Osteocyte (in vitro differentiated cells): Measurements from ENCODE around the gene CCL3. TPM values are rescaled to one million over a fixed set of nuclear protein-coding genes. Genes with fewer than 3 reads are reported as not detected.
"Not testable (repeated sequence)": the region's sequence is repeated elsewhere in the genome, so short reads cannot be mapped to it uniquely, and the experiment has no call there.

Experiments used
- DNase-seq: peaks from one replicate; pipeline ENCODE4 v3.0.0; 2021; ENCODE audit warnings: mixed read lengths; ENCODE audit not compliant: unreplicated experiment; ENCODE audit errors: extremely low spot score
- H3K27ac Mint-ChIP-seq: one replicate; pipeline ENCODE4 v1.8.0; 2021; ENCODE audit warnings: mild to moderate bottlenecking, mixed read lengths; ENCODE audit not compliant: unreplicated experiment
- H3K27me3 Mint-ChIP-seq: one replicate; pipeline ENCODE4 v1.8.0; 2021; ENCODE audit warnings: mixed read lengths; ENCODE audit not compliant: unreplicated experiment
- H3K36me3 Mint-ChIP-seq: one replicate; pipeline ENCODE4 v1.8.0; 2021; ENCODE audit warnings: mixed read lengths; ENCODE audit not compliant: unreplicated experiment
- H3K4me1 Mint-ChIP-seq: one replicate; pipeline ENCODE4 v1.8.0; 2021; ENCODE audit warnings: mixed read lengths; ENCODE audit not compliant: unreplicated experiment
- H3K4me3 Mint-ChIP-seq: one replicate; pipeline ENCODE4 v1.8.0; 2021; ENCODE audit warnings: mild to moderate bottlenecking, moderate library complexity, mixed read lengths; ENCODE audit not compliant: unreplicated experiment
- H3K9me3 Mint-ChIP-seq: one replicate; pipeline ENCODE4 v1.8.0; 2021; ENCODE audit warnings: mixed read lengths; ENCODE audit not compliant: unreplicated experiment
- total RNA-seq: library from RNA; stranded (reverse); gene quantifications from 2 replicates; pipeline ENCODE4 v1.2.1, GENCODE V29; 2021
- TF ChIP-seq, protein P1 (sequence below): fragments of 200-600 bp; sonication (generic); IDR thresholded peaks from 2 replicates; pipeline ENCODE4 v1.5.0; 2021; ENCODE audit warnings: antibody characterized with exemption, mild to moderate bottlenecking, moderate library complexity

CCL3 gene
- total RNA-seq, 1 donor from 2014 or later = not detected

- TF ChIP-seq, protein P1, sequence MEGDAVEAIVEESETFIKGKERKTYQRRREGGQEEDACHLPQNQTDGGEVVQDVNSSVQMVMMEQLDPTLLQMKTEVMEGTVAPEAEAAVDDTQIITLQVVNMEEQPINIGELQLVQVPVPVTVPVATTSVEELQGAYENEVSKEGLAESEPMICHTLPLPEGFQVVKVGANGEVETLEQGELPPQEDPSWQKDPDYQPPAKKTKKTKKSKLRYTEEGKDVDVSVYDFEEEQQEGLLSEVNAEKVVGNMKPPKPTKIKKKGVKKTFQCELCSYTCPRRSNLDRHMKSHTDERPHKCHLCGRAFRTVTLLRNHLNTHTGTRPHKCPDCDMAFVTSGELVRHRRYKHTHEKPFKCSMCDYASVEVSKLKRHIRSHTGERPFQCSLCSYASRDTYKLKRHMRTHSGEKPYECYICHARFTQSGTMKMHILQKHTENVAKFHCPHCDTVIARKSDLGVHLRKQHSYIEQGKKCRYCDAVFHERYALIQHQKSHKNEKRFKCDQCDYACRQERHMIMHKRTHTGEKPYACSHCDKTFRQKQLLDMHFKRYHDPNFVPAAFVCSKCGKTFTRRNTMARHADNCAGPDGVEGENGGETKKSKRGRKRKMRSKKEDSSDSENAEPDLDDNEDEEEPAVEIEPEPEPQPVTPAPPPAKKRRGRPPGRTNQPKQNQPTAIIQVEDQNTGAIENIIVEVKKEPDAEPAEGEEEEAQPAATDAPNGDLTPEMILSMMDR = no peak
- Mint-ChIP-seq H3K36me3 (no peaks in the 10 kb centered on the region), H3K27ac (no peak overlapping the region), H3K4me3 (no peak overlapping the region), H3K9me3 (no peaks in the 10 kb centered on the region), H3K27me3 (peaks cover 7% of the 10 kb centered on the region), H3K4me1 (no peaks in the 10 kb centered on the region)
- DNase-seq = no peak
Observed at GRCh38 chr17:36104701-36105181, 14.8 kb upstream of the CCL3 start.

DNA sequence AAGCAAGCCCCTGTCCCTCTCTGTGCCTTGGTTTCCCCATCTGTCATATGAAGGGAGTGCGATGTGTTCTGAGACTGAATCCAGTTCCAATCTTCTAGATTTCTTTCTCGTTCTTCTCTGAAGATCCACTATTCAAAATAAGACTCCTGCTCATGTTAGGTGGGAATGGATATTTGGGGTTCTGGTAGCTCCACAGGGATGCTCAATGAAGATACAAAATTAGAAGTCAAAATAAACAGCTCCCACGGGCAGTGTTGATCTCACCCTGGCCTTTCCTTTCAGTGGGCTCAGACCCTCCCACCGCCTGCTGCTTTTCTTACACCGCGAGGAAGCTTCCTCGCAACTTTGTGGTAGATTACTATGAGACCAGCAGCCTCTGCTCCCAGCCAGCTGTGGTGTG lies 14.3 kb upstream of the CCL3 start:
- not testable (repeated sequence) for H3K4me3 Mint-ChIP-seq, H3K36me3 Mint-ChIP-seq, H3K9me3 Mint-ChIP-seq, H3K4me1 Mint-ChIP-seq, H3K27ac Mint-ChIP-seq, H3K27me3 Mint-ChIP-seq, DNase-seq

GRCh38 chr17:36103401-36103975 lies 13.5 kb upstream of the CCL3 start, which contains the start of gene CCL4:
TSS of gene CCL4 (plus strand) at chr17:36103827. CDS start at chr17:36103906, 79 bp downstream.
- DNase-seq, H3K27me3 Mint-ChIP-seq, H3K4me1 Mint-ChIP-seq, H3K27ac Mint-ChIP-seq, H3K9me3 Mint-ChIP-seq, H3K36me3 Mint-ChIP-seq, H3K4me3 Mint-ChIP-seq: not testable (repeated sequence)

- H3K4me1 Mint-ChIP-seq, H3K36me3 Mint-ChIP-seq, H3K27ac Mint-ChIP-seq, DNase-seq, H3K4me3 Mint-ChIP-seq, H3K27me3 Mint-ChIP-seq, H3K9me3 Mint-ChIP-seq: not testable (repeated sequence)
Observed at GRCh38 chr17:36099004-36099403, 9.1 kb upstream of the CCL3 start.

DNA sequence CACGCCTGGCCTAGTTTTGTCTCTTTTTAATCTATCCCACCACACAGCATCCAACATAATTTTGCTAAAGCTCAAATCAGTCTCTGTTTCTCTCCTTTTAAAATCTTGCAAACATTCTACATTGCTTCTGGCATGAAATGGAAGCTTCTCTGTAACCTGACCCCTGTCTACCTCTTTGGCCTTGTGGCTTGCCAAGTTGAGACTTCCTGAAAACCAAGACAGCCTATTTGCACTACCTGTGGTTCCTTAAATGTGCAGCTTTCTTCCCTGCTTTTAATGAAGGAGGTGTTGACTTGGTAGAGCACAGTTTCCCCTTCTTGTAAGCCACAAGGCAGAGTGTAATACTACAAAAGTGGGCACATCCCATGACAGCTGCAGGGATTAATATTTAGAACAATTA lies 6.0 kb upstream of the CCL3 start:
- peaks cover 5% of the 10 kb centered on the region for H3K27me3 Mint-ChIP-seq
- no peaks in the 10 kb centered on the region for H3K9me3 Mint-ChIP-seq
- no peak for DNase-seq
- H3K4me3 Mint-ChIP-seq = no peak overlapping the region
- no peaks in the 10 kb centered on the region for H3K4me1 Mint-ChIP-seq
- H3K27ac Mint-ChIP-seq = no peak overlapping the region
- TF ChIP-seq, protein P1 = no peak
- no peaks in the 10 kb centered on the region for H3K36me3 Mint-ChIP-seq

DNA sequence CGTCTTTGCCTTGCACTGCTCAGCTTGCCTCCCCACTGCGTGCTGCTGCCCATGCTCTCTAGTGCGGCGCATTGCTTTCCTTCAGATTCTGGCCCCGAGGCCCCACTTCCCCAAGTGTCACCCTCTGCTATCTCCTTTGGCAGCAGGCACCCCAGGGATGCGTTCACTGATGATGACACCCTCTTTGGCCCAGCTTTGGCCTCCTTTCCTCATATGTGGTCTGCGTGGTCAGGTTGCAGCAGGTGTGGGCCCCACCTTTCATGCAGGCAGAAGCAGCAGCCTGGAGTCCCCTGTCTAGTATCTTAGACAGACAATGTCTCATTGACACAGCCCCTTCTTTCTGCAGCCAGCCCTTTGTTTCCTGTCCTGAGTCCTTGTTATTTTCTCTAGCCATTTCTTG lies 4.8 kb upstream of the CCL3 start:
- TF ChIP-seq, protein P1 = no peak
- H3K36me3 Mint-ChIP-seq = no peaks in the 10 kb centered on the region
- H3K27me3 Mint-ChIP-seq = peaks cover 7% of the 10 kb centered on the region
- DNase-seq = no peak
- no peak overlapping the region for H3K4me3 Mint-ChIP-seq
- no peaks in the 10 kb centered on the region for H3K4me1 Mint-ChIP-seq
- H3K9me3 Mint-ChIP-seq = no peaks in the 10 kb centered on the region
- no peak overlapping the region for H3K27ac Mint-ChIP-seq
